Caki2 (cell line): ENCODE results near the gene NSUN6. TPM values are rescaled to one million over a fixed set of nuclear protein-coding genes. Genes with fewer than 3 reads are reported as not detected.
"Not testable (repeated sequence)": the region's sequence is repeated elsewhere in the genome, so short reads cannot be mapped to it uniquely, and the experiment has no call there.

Source experiments
- DNase-seq: peaks from one replicate; pipeline ENCODE4 v3.0.0-alpha.2; 2015; ENCODE audit warnings: low read depth
- in situ Hi-C: cut with HindIII; loops from 2 replicates; pipeline ENCODE4 v1.10.0; 2016; ENCODE audit warnings: low sequenced_read_pairs, low pct_unique_long_range_greater_than_20kb, mixed read lengths
- total RNA-seq: library from RNA; depleted of rRNA; stranded (reverse); fragments of >200 nt; shearing (Covaris generic); gene quantifications from 2 replicates; pipeline ENCODE4 v1.2.3, GENCODE V29; 2014; ENCODE audit warnings: low replicate concordance

The NSUN6 gene
- total RNA-seq, 1 experiment from 2014 or later = 3.6 TPM

GRCh38 chr10:18664841-18665478 is 13.6 kb upstream of the NSUN6 start:
- in situ Hi-C loops = no loop called here
- no peak for DNase-seq

GRCh38 chr10:18660816-18661431 is 9.5 kb upstream of the NSUN6 start:
- in situ Hi-C loops = no loop called here

GRCh38 chr10:18659819-18660535 is 8.6 kb upstream of the NSUN6 start:
- DNase-seq = no peak
- in situ Hi-C loops = no loop called here

More at GRCh38 chr10:18660816-18661431, 9.5 kb upstream of the NSUN6 start:
- DNase-seq = no peak

GRCh38 chr10:18659125-18659818 is 7.9 kb upstream of the NSUN6 start, which contains the start of gene ARL5B:
Gene ARL5B, plus strand, starts transcription at chr10:18659431. Its CDS starts 207 bp downstream, at chr10:18659638.
- in situ Hi-C loops = no loop called here
- peak; percentile 95 for DNase-seq

- in situ Hi-C loops = no loop called here
These were observed 7.1 kb upstream of the NSUN6 start for GRCh38 chr10:18658271-18659124.

GRCh38 chr10:18656724-18657123 is 5.3 kb upstream of the NSUN6 start:
- in situ Hi-C loops = no loop called here

More at GRCh38 chr10:18658271-18659124, 7.1 kb upstream of the NSUN6 start:
- DNase-seq = peak; percentile 38

GRCh38 chr10:18653112-18653511 is 1.7 kb upstream of the NSUN6 start:
- no peak for DNase-seq
- in situ Hi-C loops = no loop called here

More at GRCh38 chr10:18656724-18657123, 5.3 kb upstream of the NSUN6 start:
- DNase-seq = no peak

GRCh38 chr10:18650404-18650997 is 886 bp downstream of the NSUN6 start:
- DNase-seq = no peak
- in situ Hi-C loops = no loop called here

- in situ Hi-C loops = no loop called here
- DNase-seq = no peak
These were observed 1.9 kb downstream of the NSUN6 start for GRCh38 chr10:18649364-18649959.

- in situ Hi-C loops = no loop called here
- no peak for DNase-seq
These were observed 3.4 kb downstream of the NSUN6 start for GRCh38 chr10:18647945-18648344.

- DNase-seq = no peak
- in situ Hi-C loops = no loop called here
These were observed 4.2 kb downstream of the NSUN6 start for GRCh38 chr10:18647151-18647550.

GRCh38 chr10:18639719-18640118 is 11.7 kb downstream of the NSUN6 start:
- in situ Hi-C loops, DNase-seq: not testable (repeated sequence)

GRCh38 chr10:18637400-18637799 is 14.0 kb downstream of the NSUN6 start:
- in situ Hi-C loops, DNase-seq: not testable (repeated sequence)

- DNase-seq = no peak
- in situ Hi-C loops = no loop called here
These were observed 15.4 kb downstream of the NSUN6 start for GRCh38 chr10:18635995-18636394.

- in situ Hi-C loops, DNase-seq: not testable (repeated sequence)
These were observed 18.9 kb downstream of the NSUN6 start for GRCh38 chr10:18632500-18632899.

- peak; percentile 78 for DNase-seq
- in situ Hi-C loops = not testable (repeated sequence)
These were observed 23.9 kb downstream of the NSUN6 start for GRCh38 chr10:18627452-18628018.

- no peak for DNase-seq
- in situ Hi-C loops = no loop called here
These were observed 25.5 kb downstream of the NSUN6 start for GRCh38 chr10:18625886-18626285.
